T-helper 1 cell (primary cell): Measurements from ENCODE around the gene TMEM237.
"Not testable (repeated sequence)": the region's sequence is repeated elsewhere in the genome, so short reads cannot be mapped to it uniquely, and the experiment has no call there.

Experiments used
- DNase-seq, 5 donors: peaks; one replicate each; pipeline ENCODE4 v3.0.0-alpha.2; 2012 to 2020
- total RNA-seq, 4 donors: gene quantifications; one replicate each; lab custom pipeline; 2026; lab: John Stamatoyannopoulos, UW

TMEM237 gene, protein sequence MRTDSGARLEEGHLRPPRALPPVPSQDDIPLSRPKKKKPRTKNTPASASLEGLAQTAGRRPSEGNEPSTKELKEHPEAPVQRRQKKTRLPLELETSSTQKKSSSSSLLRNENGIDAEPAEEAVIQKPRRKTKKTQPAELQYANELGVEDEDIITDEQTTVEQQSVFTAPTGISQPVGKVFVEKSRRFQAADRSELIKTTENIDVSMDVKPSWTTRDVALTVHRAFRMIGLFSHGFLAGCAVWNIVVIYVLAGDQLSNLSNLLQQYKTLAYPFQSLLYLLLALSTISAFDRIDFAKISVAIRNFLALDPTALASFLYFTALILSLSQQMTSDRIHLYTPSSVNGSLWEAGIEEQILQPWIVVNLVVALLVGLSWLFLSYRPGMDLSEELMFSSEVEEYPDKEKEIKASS
- total RNA-seq = 1.6 to 6.8 (median 4.6) reads per million in 4 donors

DNA sequence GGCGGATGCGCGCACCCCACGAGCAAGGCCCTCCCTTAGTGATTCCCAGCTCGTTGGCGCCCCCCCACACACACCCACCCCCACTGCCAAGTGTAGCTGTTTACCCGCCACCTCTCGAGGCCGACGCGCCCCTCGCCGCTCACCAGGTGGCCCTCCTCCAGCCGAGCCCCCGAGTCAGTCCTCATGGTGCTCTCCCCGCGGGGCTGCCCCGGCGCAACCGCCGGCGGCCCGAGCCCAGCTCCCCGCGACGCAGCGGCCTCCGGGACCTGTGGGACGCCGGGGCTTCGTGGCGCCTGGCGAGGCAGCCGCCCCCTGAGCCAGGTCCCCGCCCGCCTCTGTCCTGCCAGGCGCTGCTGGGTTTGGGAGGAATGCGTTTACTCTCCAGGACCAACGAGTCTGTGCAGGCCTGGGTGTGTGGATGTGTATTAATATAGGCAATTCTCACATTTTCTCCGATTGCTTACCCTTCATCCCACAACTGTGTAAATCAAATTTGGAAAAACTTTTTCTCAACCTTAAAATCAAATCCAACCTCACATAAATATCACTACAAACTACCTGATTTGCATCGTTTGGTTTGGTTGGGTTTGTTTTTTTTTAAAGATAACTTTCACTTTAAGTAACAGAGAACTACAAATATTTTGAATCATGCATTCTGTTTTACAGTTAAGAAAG lies at the start of gene TMEM237:
TSS of gene TMEM237 (minus strand) at position 288 of the 675 bp plus-strand sequence. CDS start at position 185, 103 bp downstream.
- peak in 4 of 5 donors; percentile 16 to 51 (median 39) for DNase-seq

DNA sequence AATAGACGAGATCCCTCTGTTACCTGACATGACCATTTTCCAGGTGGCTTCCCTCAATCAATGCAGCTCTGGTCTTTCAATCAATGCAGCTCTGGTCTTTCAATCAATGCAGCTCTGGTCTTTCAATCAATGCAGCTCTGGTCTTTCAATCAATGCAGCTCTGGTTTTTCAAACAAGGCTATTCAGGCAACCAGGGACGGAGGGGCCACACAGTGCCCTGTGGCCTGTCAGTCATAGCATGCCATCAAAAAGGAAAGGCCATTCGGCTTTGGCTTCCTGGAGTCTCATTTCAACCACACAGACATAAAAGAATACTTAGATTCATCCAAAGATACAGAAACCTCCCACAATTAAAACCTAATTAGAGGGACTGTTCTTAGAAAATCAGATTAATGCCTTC lies 41.9 kb upstream of the TMEM237 start:
- no peak for DNase-seq

- DNase-seq = no peak
Measured at GRCh38 chr2:201680743-201681142, 37.4 kb upstream of the TMEM237 start.

- no peak for DNase-seq
Measured at GRCh38 chr2:201678401-201678800, 35.1 kb upstream of the TMEM237 start.

DNA sequence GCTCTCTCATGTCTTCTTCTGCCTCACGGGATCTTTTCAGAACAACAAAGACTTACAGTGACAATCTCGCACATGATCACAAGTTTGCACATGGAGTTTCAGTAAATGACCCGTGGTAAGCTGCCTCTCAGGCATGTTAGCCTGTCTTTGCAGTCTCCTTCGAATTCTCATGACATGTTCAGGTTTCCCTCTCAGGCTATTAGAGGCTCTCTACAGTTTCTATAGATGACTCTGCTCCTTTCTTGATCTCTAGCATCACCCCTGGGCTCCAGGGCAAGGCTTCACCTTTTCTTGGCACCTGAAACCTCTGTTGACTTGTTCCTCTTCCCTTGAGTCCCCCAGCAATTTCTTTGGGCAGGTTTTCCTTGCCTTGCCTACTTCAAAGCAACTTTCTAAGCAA lies 32.2 kb upstream of the TMEM237 start:
- no peak for DNase-seq

- no peak for DNase-seq
Measured at GRCh38 chr2:201674794-201675193, 31.5 kb upstream of the TMEM237 start.

DNA sequence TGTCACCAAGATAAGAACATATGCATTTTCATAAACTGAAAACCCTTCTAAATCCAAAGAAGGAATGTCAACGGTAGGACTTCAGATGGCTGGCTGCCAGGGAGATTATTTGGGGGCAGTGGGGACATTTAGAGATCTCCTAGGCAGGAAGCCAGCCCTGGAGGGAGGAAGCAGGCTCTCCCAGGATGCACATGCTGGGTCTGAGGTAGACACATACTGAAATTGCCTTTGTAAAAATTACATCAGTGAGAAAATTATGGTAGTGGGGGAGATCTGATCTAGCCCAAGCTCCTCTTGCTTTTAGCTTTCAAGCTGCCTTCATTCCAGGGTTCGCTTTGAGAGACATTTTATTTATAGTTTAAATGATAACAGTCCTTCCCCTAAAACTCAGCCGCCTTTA lies 31.0 kb upstream of the TMEM237 start:
- DNase-seq = no peak

DNA sequence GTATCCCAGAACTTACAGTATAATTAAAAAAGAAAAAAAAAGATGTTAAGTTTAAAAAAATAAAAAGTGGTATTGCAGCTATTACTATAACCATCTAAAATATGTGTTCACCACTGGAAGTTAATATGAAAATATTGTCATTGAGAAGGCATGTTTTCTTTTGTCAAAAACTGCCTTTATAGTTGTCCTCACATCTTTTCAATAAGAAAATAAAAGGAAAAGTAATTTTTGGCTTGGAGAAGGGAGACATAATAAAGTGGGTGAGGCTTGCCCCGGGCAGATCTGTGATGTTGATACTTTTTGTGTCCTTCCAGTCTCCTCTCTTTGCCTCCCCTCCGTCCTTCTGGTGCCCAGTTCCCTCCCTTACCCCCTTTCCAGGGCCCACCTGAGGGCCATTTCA lies 30.2 kb upstream of the TMEM237 start:
- DNase-seq = no peak

GRCh38 chr2:201671205-201671604 lies 27.9 kb upstream of the TMEM237 start:
- DNase-seq = not testable (repeated sequence)

DNA sequence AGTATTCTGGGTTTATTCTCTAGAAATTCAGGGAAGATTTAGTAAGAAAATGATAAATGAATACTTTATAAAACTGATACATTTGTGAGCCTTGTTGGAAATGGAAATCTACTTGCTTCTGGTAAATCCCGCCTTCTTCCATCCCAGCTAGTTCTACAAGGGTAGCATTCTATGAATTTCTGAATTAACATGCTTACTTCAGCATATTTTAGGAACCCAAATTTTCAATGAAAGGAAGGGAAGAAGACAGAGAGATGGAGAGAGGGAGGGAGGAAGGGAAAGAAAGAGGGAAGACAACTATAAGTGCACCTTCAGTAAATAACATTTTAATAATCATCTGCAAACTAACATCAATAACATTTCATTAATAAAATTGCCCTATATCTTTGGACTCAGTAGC lies 26.6 kb upstream of the TMEM237 start:
- no peak for DNase-seq

- DNase-seq = no peak
Measured at GRCh38 chr2:201668402-201668910, 25.2 kb upstream of the TMEM237 start.

DNA sequence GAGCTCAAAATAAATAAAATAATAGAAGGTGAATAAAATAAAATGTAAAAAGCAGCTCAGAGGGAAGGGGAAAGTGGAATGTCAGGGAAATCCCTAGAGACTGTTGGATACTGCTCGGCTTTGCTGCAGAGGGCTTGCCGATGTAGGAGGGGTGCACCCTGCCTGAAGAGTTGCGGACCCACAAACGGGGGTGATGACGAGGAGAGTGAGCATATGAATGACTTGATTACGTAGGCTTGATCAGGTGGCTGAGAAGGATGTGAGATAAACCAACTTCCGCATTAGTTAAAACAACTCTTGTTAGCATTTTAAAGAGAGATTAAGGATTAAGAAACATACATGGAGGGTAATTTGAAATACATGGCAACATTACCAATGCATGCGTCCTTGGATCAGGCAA lies 21.0 kb upstream of the TMEM237 start:
- no peak for DNase-seq

GRCh38 chr2:201661366-201661765 lies 18.1 kb upstream of the TMEM237 start:
- DNase-seq = no peak

DNA sequence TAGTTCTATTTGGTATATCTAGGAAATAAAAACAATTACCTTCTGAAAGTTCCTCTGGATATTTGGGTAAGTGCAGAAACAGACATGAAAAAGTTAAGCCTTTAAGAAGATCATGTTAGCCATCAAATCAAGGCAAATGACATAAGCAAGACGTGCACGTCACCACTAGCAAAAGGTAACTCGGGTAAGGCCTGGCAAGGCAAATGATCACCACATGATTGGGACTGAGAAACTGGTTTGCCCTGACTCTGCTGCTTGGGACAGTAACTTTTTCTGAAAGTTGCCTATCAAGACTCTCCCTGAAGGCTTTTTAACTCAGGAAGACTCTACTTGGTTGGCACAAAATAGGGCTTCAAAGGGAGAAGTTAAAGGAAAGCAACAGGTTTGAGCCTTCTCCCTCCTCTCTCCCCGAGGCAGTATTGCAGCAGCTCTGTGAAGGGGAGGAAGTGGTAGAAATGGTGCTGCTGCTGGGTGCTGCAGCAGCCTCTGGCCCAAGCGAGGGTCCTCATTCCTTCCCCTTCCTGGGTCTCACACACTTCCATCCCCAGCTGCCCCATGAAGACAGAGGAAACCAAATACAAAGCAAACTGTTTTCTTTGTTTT lies 17.1 kb upstream of the TMEM237 start:
- no peak for DNase-seq

DNA sequence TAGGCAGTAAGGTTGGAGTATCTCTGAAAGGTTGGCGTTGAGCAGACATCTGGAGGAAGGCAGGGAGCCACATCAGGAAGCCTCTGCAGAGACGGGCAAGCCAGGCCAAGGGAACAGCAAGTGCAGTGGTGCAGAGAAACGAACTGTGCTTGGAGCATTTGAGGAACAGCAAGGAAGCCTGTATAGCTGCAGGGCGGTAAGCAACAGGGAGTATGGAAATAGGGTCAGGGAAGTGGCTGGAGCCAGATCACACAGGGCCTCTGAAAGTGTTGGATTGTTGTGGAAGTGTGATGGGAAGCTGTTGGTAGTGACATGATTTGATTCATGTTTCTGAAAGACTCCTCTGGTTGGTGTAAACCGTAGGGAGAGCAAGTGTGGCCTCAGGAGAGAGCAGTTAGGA lies 13.4 kb upstream of the TMEM237 start:
- no peak for DNase-seq

- DNase-seq = no peak
Measured at GRCh38 chr2:201656102-201656501, 12.8 kb upstream of the TMEM237 start.

DNA sequence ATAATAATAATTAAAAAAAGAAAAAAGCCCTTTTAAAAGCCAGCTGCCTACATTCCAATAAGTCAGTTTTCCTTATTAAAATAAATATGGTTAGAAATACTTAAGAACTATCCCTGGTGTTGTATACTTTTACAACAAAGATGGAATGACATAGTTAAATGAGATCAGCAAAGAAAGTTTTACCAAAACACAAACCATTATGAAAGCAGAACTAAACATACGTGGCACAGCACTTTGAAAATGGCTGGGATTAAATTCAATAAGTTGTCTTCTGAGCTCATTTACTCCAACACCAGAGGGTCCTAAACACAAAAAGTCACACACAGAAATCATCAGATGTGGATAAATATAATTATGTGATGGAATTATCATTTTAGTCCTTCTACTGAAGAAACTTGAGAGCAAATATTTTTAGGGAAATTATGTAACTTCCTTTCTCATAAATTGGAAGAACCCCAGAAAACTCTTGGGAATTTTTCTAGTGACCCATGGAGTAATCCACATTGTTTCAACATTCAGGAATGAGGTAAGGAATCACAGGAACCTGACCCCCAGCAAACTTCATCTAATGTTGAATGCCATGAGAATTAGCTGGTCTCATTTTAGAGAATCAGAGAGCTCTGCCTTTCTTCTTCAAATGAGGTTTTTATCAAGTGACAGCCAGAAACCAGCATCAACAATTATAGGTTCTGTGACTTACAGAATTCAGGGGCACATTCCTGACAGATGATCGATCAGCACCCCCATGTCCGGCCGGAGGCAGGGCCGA lies 11.5 kb upstream of the TMEM237 start:
- DNase-seq = no peak

GRCh38 chr2:201653221-201653620 lies 9.9 kb upstream of the TMEM237 start:
- no peak for DNase-seq

GRCh38 chr2:201649442-201649841 lies 6.1 kb upstream of the TMEM237 start:
- no peak for DNase-seq

DNA sequence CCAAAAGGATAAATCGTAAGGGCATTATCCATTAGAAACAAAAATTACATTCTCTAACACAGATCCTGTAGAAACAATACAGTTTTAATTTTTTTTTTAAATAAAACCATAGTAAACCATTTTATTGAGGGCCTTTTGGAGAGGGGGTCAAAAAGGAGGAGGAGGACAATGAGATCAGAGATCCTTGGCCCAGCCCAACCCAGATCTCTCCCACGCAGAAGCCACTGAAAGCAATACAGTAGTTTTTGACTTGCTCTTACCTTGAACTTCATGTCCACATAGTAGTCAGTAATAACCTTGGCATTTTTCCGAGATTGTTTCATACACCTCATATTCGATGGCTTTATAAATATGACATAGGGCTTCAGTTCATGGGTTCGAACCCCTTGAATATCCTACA lies 4.1 kb upstream of the TMEM237 start:
- DNase-seq = no peak

DNA sequence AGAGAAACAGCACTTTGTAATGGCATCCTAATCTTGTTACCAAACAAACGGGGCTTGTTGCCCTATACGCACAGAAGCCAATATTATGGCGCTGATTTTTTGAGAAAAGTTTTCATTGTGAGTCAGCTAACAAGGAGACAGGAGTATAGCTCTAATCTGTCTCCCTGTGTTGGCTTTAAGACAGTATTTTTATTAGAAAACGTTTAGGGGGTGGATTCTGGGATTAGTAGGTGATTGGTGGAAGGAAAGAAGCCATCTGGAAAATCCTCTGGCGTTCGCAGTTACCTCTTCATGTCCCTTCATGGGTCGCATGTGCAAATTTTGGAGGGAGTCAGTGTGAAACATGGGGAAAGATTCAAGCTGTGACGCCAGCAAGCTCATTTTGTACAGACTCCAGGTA lies 698 bp upstream of the TMEM237 start:
- DNase-seq = no peak

- peak; percentile 68 to 83 (median 76) for DNase-seq
Measured at GRCh38 chr2:201642579-201643215, 606 bp downstream of the TMEM237 start.
